Gastrocnemius medialis (tissue), 4 donors: ENCODE results near the gene ZPR1. TPM values are rescaled to one million over a fixed set of nuclear protein-coding genes. Genes with fewer than 3 reads are reported as not detected.

Source experiments
- ATAC-seq, 2 donors: fragments of 150-250 bp; one replicate each; pipeline ENCODE4 v1.9.1; 2016
- DNase-seq, 2 donors: peaks; one replicate each; pipeline ENCODE4 v3.0.0-alpha.2; 2019
- H3K27ac ChIP-seq, 4 donors: fragments of 200-600 bp; sonication (generic); 1 replicate in 1 of 4; 2 replicates in 3 of 4; pipeline ENCODE4 v1.5.1; 2016 to 2018; ENCODE audit warnings: mild to moderate bottlenecking in 2 of 4, moderate library complexity in 1 of 4
- H3K27me3 ChIP-seq, 3 donors: fragments of 200-600 bp; sonication (generic) in 2 of 3; 1 replicate in 1 of 3; 2 replicates in 2 of 3; pipeline versions ENCODE4 v1.5.1 to v1.6.0; 2016 to 2019; ENCODE audit warnings: mild to moderate bottlenecking in 1 of 3, moderate library complexity in 1 of 3
- H3K36me3 ChIP-seq, 2 donors: fragments of 200-600 bp; sonication (generic) in 1 of 2; one replicate each; pipeline ENCODE4 v1.5.1; 2017 to 2018
- H3K4me1 ChIP-seq, 2 donors: fragments of 200-600 bp; sonication (generic) in 1 of 2; one replicate each; pipeline ENCODE4 v1.5.1; 2016 to 2017; ENCODE audit warnings: mild to moderate bottlenecking in 2 of 2
- H3K4me3 ChIP-seq, 4 donors: fragments of 200-600 bp; sonication (generic) in 3 of 4; 1 replicate in 1 of 4; 2 replicates in 3 of 4; pipeline ENCODE4 v1.5.1; 2016 to 2019; ENCODE audit warnings: mild to moderate bottlenecking in 2 of 4
- H3K9me3 ChIP-seq, 3 donors: fragments of 200-600 bp; sonication (generic) in 2 of 3; 1 replicate in 1 of 3; 2 replicates in 2 of 3; pipeline ENCODE4 v1.5.1; 2016 to 2019
- CTCF ChIP-seq, 5 experiments: fragments of 450-650 bp in 3 of 5; fragments of 200-600 bp in 2 of 5; sonication (generic) in 2 of 5; IDR thresholded peaks in 4 of 5; conservative IDR thresholded peaks in 1 of 5; 1 replicate in 4 of 5; 2 replicates in 1 of 5; pipeline ENCODE4 v1.5.1; 2016 to 2019; ENCODE audit warnings: antibody characterized with exemption in 5 of 5, mild to moderate bottlenecking in 3 of 5, moderate library complexity in 3 of 5
- POLR2A ChIP-seq, 2 donors: fragments of 450-650 bp; IDR thresholded peaks; one replicate each; pipeline ENCODE4 v1.6.1; 2017; ENCODE audit warnings: antibody characterized with exemption in 2 of 2, mild to moderate bottlenecking in 2 of 2, moderate library complexity in 2 of 2
- in situ Hi-C, 4 donors: fragments of 200-750 bp; cut with MboI; loops; one replicate each; pipeline versions ENCODE4 v1.15.0 to v1.8.0; 2017; ENCODE audit warnings: low sequenced_read_pairs in 4 of 4
- intact Hi-C: fragments of 100-400 bp; cut with DNase I; formaldehyde crosslinking; loops from one replicate; pipeline ENCODE4 v1.15.1; 2023; ENCODE audit warnings: low total_unique reads
- total RNA-seq, 4 donors: library from RNA; depleted of rRNA; stranded (reverse); fragments of >200 nt; gene quantifications; one replicate each; pipeline versions ENCODE4 v1.1.0 to v1.2.3, GENCODE V29; 2016

Gene ZPR1
- total RNA-seq, 4 donors from 2014 or later: 43.3 to 82.5 (median 56.9) TPM

GRCh38 chr11:116733043-116733755, 54.6 kb downstream of the ZPR1 start:
- in situ Hi-C loops: no loop called here
- Histone ChIP-seq H3K4me3 (no peak overlapping the region), H3K4me1 (peaks cover 7 to 14% of the 10 kb centered on the region in 2 donors), H3K27me3 (no peaks in the 10 kb centered on the region), H3K27ac (no peak overlapping the region), H3K36me3 (no peaks in the 10 kb centered on the region), H3K9me3 (no peaks in the 10 kb centered on the region)
- intact Hi-C loops: no loop called here
- TF ChIP-seq CTCF (IDR thresholded peaks at IDR 0.05 in 4 of 5, conservative IDR thresholded peaks at IDR 0.05 in 1 of 5) (no peak), POLR2A (IDR thresholded peaks at IDR 0.05) (no peak)
- DNase-seq (no peak), ATAC-seq (no peak)

GRCh38 chr11:116732271-116733042, 55.4 kb downstream of the ZPR1 start:
- in situ Hi-C loops: no loop called here

GRCh38 chr11:116731821-116732220, 56.0 kb downstream of the ZPR1 start:
- intact Hi-C loops (no loop called here), in situ Hi-C loops (no loop called here)
- Histone ChIP-seq H3K27me3 (no peaks in the 10 kb centered on the region), H3K9me3 (no peaks in the 10 kb centered on the region), H3K36me3 (no peaks in the 10 kb centered on the region), H3K27ac (no peak overlapping the region), H3K4me1 (peaks cover 7 to 14% of the 10 kb centered on the region in 2 donors), H3K4me3 (no peak overlapping the region)
- ATAC-seq: no peak
- no peak for DNase-seq
- no peak for TF ChIP-seq CTCF (IDR thresholded peaks at IDR 0.05 in 4 of 5, conservative IDR thresholded peaks at IDR 0.05 in 1 of 5)
- no peak for TF ChIP-seq POLR2A (IDR thresholded peaks at IDR 0.05)

More at GRCh38 chr11:116732271-116733042, 55.4 kb downstream of the ZPR1 start:
- no peak overlapping the region for H3K4me3 ChIP-seq
- H3K36me3 ChIP-seq: no peaks in the 10 kb centered on the region
- intact Hi-C loops: no loop called here
- no peaks in the 10 kb centered on the region for H3K27me3 ChIP-seq
- TF ChIP-seq POLR2A (IDR thresholded peaks at IDR 0.05) (no peak), CTCF (IDR thresholded peaks at IDR 0.05 in 4 of 5, conservative IDR thresholded peaks at IDR 0.05 in 1 of 5) (peak; percentile 45 to 82 (median 63))
- ATAC-seq (peak; percentile 41 to 59), DNase-seq (peak in 1 of 2 donors; percentile 33)
- no peaks in the 10 kb centered on the region for H3K9me3 ChIP-seq
- no peak overlapping the region for H3K27ac ChIP-seq
- H3K4me1 ChIP-seq: peaks cover 7 to 14% of the 10 kb centered on the region in 2 donors

- Histone ChIP-seq H3K9me3 (no peaks in the 10 kb centered on the region), H3K36me3 (no peaks in the 10 kb centered on the region), H3K27me3 (no peaks in the 10 kb centered on the region), H3K4me3 (no peak overlapping the region), H3K4me1 (peaks cover 11 to 14% of the 10 kb centered on the region in 2 donors), H3K27ac (no peak overlapping the region)
- ATAC-seq: peak; percentile 83 to 88
- peak in 2 of 5 experiments; percentile 14 to 36 for TF ChIP-seq CTCF (IDR thresholded peaks at IDR 0.05 in 4 of 5, conservative IDR thresholded peaks at IDR 0.05 in 1 of 5)
- no peak for TF ChIP-seq POLR2A (IDR thresholded peaks at IDR 0.05)
- in situ Hi-C loops: no loop called here
- intact Hi-C loops: no loop called here
- DNase-seq: peak; percentile 48 to 75
Observed at GRCh38 chr11:116731097-116731761, 56.6 kb downstream of the ZPR1 start.
